NCI-H1417 (cell line): Measurements from ENCODE around the gene MEI1.
A peak's percentile ranks its signal among the peaks of the same experiment; 100 is the strongest.

Experiments used
- DNase-seq, 3 experiments: peaks; one replicate each; lab custom pipeline; 2025; lab: John Stamatoyannopoulos, UW

MEI1 gene

GRCh38 chr22:41746567-41747400 lies 47.5 kb downstream of the MEI1 start:
- peak; percentile 47 to 71 (median 55) for DNase-seq

GRCh38 chr22:41752011-41752970 lies 53.0 kb downstream of the MEI1 start:
- DNase-seq, result no peak

- no peak for DNase-seq
Observed at GRCh38 chr22:41753984-41754383, 54.7 kb downstream of the MEI1 start.

- no peak for DNase-seq
Observed at GRCh38 chr22:41757502-41757901, 58.2 kb downstream of the MEI1 start.

GRCh38 chr22:41758231-41758630 lies 58.9 kb downstream of the MEI1 start:
- no peak for DNase-seq

- peak in 1 of 3 experiments; percentile 7 for DNase-seq
Observed at GRCh38 chr22:41762980-41763779, 63.9 kb downstream of the MEI1 start.

GRCh38 chr22:41766476-41766875 lies 67.2 kb downstream of the MEI1 start:
- DNase-seq, result no peak

GRCh38 chr22:41768430-41768829 lies 69.1 kb downstream of the MEI1 start:
- DNase-seq, result no peak

GRCh38 chr22:41770715-41771468 lies 71.6 kb downstream of the MEI1 start:
- DNase-seq, result no peak

- DNase-seq, result no peak
Observed at GRCh38 chr22:41772198-41772597, 72.9 kb downstream of the MEI1 start.

- DNase-seq, result no peak
Observed at GRCh38 chr22:41772645-41773044, 73.3 kb downstream of the MEI1 start.

GRCh38 chr22:41775338-41775737 lies 76.0 kb downstream of the MEI1 start:
- DNase-seq, result no peak

GRCh38 chr22:41775976-41776375 lies 76.7 kb downstream of the MEI1 start:
- DNase-seq, result no peak

- DNase-seq, result no peak
Observed at GRCh38 chr22:41776381-41776780, 77.1 kb downstream of the MEI1 start.

- no peak for DNase-seq
Observed at GRCh38 chr22:41777749-41778425, 78.6 kb downstream of the MEI1 start.

GRCh38 chr22:41779929-41780505 lies 80.7 kb downstream of the MEI1 start:
- no peak for DNase-seq

GRCh38 chr22:41780746-41781505 lies 81.6 kb downstream of the MEI1 start:
- no peak for DNase-seq

GRCh38 chr22:41781507-41781906 lies 82.2 kb downstream of the MEI1 start:
- no peak for DNase-seq

GRCh38 chr22:41782316-41782715 lies 83.0 kb downstream of the MEI1 start:
- DNase-seq, result no peak

GRCh38 chr22:41782751-41783150 lies 83.4 kb downstream of the MEI1 start:
- DNase-seq, result no peak
